ENCODE data around the gene KRT33B.

The KRT33B gene

GRCh38 chr17:41322903-41323895 lies 46.4 kb downstream of the KRT33B start:
- no peak for DNase-seq

- peak; percentile 3 for DNase-seq
Observed at GRCh38 chr17:41322094-41322902, 47.3 kb downstream of the KRT33B start.

GRCh38 chr17:41318231-41318630 lies 51.4 kb downstream of the KRT33B start:
- DNase-seq, result no peak

- no peak for DNase-seq
Observed at GRCh38 chr17:41315814-41316445, 53.7 kb downstream of the KRT33B start.

- DNase-seq, result no peak
Observed at GRCh38 chr17:41315204-41315794, 54.3 kb downstream of the KRT33B start, which contains the start of gene KRTAP17-1. KRTAP17-1 (minus strand) TSS chr17:41315710; CDS start chr17:41315650, 60 bp downstream.
